ENCODE results near the gene C3.

C3 gene

GRCh38 chr19:6705931-6706632, 14.4 kb downstream of the C3 start:
- DNase-seq (ENCODE audit: low read depth) = no peak
- H3K4me3 ChIP-seq (ENCODE audit: low read length) = no peak overlapping the region
- no peak for TF ChIP-seq CTCF (conservative IDR thresholded peaks at IDR 0.05; ENCODE audit: low read length)

- no peak for DNase-seq (ENCODE audit: low read depth)
- TF ChIP-seq CTCF (conservative IDR thresholded peaks at IDR 0.05; ENCODE audit: low read length) = no peak
- H3K4me3 ChIP-seq (ENCODE audit: low read length) = no peak overlapping the region
Measured at GRCh38 chr19:6700586-6701316, 19.7 kb downstream of the C3 start.

GRCh38 chr19:6699935-6700334, 20.5 kb downstream of the C3 start:
- H3K4me3 ChIP-seq (ENCODE audit: low read length) = no peak overlapping the region
- DNase-seq (ENCODE audit: low read depth) = no peak
- no peak for TF ChIP-seq CTCF (conservative IDR thresholded peaks at IDR 0.05; ENCODE audit: low read length)

GRCh38 chr19:6697291-6697690, 23.2 kb downstream of the C3 start:
- TF ChIP-seq CTCF (conservative IDR thresholded peaks at IDR 0.05; ENCODE audit: low read length) = no peak
- no peak overlapping the region for H3K4me3 ChIP-seq (ENCODE audit: low read length)
- DNase-seq (ENCODE audit: low read depth) = no peak

GRCh38 chr19:6696239-6696820, 24.1 kb downstream of the C3 start:
- DNase-seq (ENCODE audit: low read depth) = no peak
- no peak for TF ChIP-seq CTCF (conservative IDR thresholded peaks at IDR 0.05; ENCODE audit: low read length)
- no peak overlapping the region for H3K4me3 ChIP-seq (ENCODE audit: low read length)

- DNase-seq (ENCODE audit: low read depth) = no peak
- no peak overlapping the region for H3K4me3 ChIP-seq (ENCODE audit: low read length)
- no peak for TF ChIP-seq CTCF (conservative IDR thresholded peaks at IDR 0.05; ENCODE audit: low read length)
Measured at GRCh38 chr19:6694147-6694815, 26.2 kb downstream of the C3 start.
